Measurements from ENCODE around the gene PAK5.

PAK5 gene

DNA sequence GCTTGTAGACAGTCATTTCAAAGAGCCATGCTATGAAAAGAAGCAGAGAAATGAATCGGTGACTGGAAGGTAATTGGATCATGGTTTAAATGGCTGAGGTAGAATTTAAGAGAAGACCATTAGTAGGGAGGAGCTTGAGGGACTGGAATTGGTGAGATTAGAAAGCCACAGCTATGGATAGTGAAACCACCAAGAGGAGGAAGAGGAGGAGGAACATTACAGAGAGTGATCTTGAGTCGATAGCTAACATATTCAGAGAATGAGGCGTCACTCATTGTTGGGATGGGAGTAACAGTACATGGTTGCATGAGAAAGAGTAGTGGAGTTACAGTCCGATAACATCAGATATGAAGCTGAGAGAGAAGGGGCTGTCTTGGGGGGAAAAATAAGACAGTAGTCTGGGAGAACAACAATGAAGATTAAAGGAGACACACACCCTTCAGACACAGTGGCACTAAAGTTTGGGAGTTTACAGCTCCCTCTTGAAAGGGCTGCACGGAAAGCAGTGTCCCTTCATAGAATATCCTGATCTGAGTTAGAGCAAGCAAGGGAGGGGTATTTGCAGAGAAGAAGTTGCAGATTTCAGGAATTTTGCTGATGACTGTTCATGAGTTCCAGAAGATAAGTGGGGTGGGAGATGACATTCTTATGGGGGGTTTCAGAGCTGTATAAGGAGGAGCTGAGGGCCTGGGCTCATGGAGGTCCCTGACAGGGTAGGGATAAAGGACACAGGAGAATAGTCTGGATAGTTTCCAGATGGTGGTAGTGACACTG, 339.6 kb downstream of the PAK5 start:
- H3K27ac ChIP-seq = no peak overlapping the region
- TF ChIP-seq, protein P1, sequence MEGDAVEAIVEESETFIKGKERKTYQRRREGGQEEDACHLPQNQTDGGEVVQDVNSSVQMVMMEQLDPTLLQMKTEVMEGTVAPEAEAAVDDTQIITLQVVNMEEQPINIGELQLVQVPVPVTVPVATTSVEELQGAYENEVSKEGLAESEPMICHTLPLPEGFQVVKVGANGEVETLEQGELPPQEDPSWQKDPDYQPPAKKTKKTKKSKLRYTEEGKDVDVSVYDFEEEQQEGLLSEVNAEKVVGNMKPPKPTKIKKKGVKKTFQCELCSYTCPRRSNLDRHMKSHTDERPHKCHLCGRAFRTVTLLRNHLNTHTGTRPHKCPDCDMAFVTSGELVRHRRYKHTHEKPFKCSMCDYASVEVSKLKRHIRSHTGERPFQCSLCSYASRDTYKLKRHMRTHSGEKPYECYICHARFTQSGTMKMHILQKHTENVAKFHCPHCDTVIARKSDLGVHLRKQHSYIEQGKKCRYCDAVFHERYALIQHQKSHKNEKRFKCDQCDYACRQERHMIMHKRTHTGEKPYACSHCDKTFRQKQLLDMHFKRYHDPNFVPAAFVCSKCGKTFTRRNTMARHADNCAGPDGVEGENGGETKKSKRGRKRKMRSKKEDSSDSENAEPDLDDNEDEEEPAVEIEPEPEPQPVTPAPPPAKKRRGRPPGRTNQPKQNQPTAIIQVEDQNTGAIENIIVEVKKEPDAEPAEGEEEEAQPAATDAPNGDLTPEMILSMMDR (conservative IDR thresholded peaks at IDR 0.05) = no peak

DNA sequence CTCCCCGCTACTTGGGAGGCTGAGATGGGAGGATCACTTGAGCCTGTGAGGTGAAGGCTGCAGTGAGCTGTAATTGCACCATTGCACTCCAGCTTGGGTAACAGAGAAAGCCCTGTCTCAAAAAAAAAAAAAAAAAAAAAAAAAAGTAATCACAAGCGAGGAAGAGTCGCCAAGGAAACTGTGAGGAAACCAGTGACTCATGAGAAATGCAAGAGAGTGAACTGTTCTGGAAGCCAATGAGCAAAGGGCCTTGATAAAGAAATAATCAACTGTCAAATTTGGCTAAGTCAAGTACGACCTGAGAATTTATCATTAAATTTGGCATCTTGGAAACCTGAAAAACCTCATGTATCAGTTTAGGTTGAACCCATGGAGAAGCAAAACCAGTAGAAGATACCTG, 340.6 kb downstream of the PAK5 start:
- TF ChIP-seq, protein P1 (conservative IDR thresholded peaks at IDR 0.05) = no peak
- H3K27ac ChIP-seq = no peak overlapping the region

DNA sequence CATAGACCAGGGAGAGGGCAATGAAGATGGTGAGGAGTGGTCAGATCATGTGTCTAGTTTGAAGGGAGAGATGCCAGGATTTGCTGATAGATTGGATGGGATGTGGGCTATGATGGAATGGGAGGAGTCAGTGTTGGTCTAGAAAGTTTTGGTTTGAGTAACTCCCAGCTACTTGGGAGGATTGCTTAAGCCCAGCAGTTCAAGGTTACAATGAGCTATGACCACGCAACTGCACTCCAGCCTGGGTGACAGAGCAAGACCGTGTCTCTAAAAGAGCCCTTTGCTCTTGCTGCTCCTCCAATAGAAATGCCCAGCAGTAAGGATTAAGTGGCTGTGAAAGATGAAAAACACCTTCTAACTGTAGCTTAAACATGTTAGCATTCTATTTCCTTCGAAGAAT, 342.7 kb downstream of the PAK5 start:
- TF ChIP-seq, protein P1 (conservative IDR thresholded peaks at IDR 0.05) = no peak
- no peak overlapping the region for H3K27ac ChIP-seq

DNA sequence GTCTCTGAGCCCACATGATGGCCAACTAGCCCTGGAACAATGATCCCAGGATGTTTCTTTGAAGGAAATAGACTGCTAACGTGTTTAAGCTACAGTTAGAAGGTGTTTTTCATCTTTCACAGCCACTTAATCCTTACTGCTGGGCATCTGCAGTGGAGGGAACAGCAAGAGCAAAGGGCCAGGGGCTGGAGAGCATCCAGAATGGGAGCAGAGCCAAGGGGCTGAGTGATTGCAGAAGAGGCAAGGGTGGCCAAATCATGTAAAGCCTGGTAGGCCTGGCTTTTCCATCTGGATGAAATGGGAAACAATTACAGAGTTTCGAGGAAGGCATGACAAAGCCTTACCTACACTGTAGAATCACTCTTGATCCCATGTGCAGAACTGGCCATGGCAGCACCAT, 343.2 kb downstream of the PAK5 start:
- TF ChIP-seq, protein P1 (conservative IDR thresholded peaks at IDR 0.05) = no peak
- no peak overlapping the region for H3K27ac ChIP-seq

DNA sequence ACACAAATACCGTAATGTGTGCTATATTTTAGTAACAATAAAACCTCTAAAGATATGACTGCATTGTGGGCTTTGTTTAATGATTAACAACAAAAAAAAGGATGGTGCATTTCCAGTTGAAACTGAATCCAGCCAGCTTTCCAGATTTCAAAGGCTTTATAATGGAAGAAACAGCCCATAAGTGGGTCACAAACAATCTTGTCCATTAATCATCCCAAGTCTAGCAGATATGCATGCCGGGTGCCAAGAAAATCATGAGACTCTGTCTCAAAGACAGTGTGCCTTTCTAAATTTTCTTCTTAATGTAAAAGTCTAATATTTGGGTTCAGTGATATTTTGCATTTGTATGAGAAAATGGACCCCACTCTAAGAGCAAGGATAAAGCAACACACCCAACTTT, 345.1 kb downstream of the PAK5 start:
- no peak overlapping the region for H3K27ac ChIP-seq
- TF ChIP-seq, protein P1 (conservative IDR thresholded peaks at IDR 0.05) = no peak

DNA sequence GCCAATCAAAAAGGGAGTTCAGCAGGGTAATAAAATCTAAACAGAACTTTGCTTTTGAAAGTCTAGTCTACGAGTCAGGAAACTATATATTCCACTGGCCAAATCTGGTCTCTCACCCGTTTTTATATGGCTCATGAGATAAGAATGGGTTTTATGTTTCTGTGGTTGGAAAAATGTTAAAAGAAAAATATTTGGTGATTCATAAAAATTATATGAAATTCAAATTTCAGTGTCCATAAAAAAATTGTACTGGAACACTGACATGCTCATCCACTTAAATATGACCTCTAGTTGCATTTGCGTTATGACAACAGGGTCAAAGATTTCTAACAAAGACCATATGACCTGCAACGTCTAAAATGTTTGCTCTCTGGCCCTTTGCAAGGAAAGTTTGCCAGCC, 346.8 kb downstream of the PAK5 start:
- no peak overlapping the region for H3K27ac ChIP-seq
- TF ChIP-seq, protein P1 (conservative IDR thresholded peaks at IDR 0.05) = no peak

DNA sequence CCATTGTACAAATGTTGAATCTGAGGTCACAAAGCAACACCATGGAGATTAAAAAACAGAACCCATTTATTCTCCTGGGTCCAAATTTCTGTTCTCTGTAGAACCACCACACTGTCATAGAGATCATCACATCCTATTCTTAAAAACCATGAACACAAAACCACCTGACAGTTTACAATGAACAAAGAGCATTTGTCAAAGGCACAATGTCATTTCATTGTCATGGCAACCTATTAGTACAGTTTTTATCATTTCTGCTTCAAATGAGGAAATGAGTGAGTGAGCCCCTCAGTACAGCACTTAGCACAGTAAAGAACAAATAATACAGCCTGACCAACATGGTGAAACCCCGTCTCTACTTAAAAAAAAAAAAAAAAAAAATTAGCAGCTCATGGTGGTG, 347.6 kb downstream of the PAK5 start:
- TF ChIP-seq, protein P1 (conservative IDR thresholded peaks at IDR 0.05) = no peak
- no peak overlapping the region for H3K27ac ChIP-seq
